Keratinocyte (primary cell): ENCODE measurements around the gene TMEM134. TPM values are rescaled to one million over a fixed set of nuclear protein-coding genes. Genes with fewer than 3 reads are reported as not detected.

ENCODE experiments used
- DNase-seq: peaks from one replicate; pipeline ENCODE4 v3.0.0-alpha.2; 2011; ENCODE audit warnings: low read depth, missing footprints, low spot score
- FAIRE-seq: peaks from 2 replicates; lab custom pipeline; 2011; peaks lifted over from hg19 to GRCh38; lab: Jason Lieb, UNC
- H2AFZ ChIP-seq: 2 replicates; pipeline ENCODE4 v1.6.0; 2012; ENCODE audit warnings: low read length, control low read depth, inconsistent platforms; ENCODE audit not compliant: control insufficient read depth
- H3K27ac ChIP-seq: 2 replicates; pipeline ENCODE4 v1.5.1; 2011; ENCODE audit warnings: low read length; ENCODE audit not compliant: control insufficient read depth, insufficient read depth
- H3K27me3 ChIP-seq: 3 replicates; pipeline ENCODE4 v1.6.0; 2011; ENCODE audit warnings: low read length; ENCODE audit not compliant: control insufficient read depth, insufficient read depth; ENCODE audit errors: extremely low read depth
- H3K36me3 ChIP-seq, 2 experiments: 2 replicates in 1 of 2; 3 replicates in 1 of 2; pipeline ENCODE4 v1.5.1; 2011; ENCODE audit warnings: low read length in 2 of 2, mild to moderate bottlenecking in 1 of 2; ENCODE audit not compliant: control insufficient read depth in 2 of 2, insufficient read depth in 2 of 2; ENCODE audit errors: extremely low read depth in 1 of 2
- H3K4me1 ChIP-seq: 3 replicates; pipeline ENCODE4 v1.5.1; 2011; ENCODE audit warnings: low read length; ENCODE audit not compliant: control insufficient read depth, insufficient read depth; ENCODE audit errors: extremely low read depth
- H3K4me2 ChIP-seq: 3 replicates; pipeline ENCODE4 v1.6.0; 2011; ENCODE audit warnings: low read depth, low read length; ENCODE audit not compliant: control insufficient read depth, insufficient read depth; ENCODE audit errors: extremely low read depth
- H3K4me3 ChIP-seq, 3 experiments: fragments of 200-600 bp in 1 of 3; sonication (generic) in 1 of 3; 2 replicates in 2 of 3; 3 replicates in 1 of 3; pipeline ENCODE4 v1.5.1; 2011 to 2016; ENCODE audit warnings: low read length in 3 of 3, mild to moderate bottlenecking in 3 of 3, control low read depth in 2 of 3, inconsistent platforms in 1 of 3, low read depth in 1 of 3, mixed read lengths in 1 of 3, mixed run types in 1 of 3, moderate library complexity in 1 of 3; ENCODE audit not compliant: control insufficient read depth in 2 of 3, insufficient read depth in 2 of 3; ENCODE audit errors: extremely low read depth in 1 of 3
- H3K79me2 ChIP-seq: 2 replicates; pipeline ENCODE4 v1.6.0; 2012; ENCODE audit warnings: low read length; ENCODE audit not compliant: control insufficient read depth, insufficient read depth
- H3K9ac ChIP-seq: 3 replicates; pipeline ENCODE4 v1.6.0; 2011; ENCODE audit warnings: low read length; ENCODE audit not compliant: control insufficient read depth, insufficient read depth; ENCODE audit errors: extremely low read depth
- H3K9me1 ChIP-seq: 3 replicates; pipeline ENCODE4 v1.6.0; 2011; ENCODE audit warnings: low read length; ENCODE audit not compliant: control insufficient read depth, insufficient read depth; ENCODE audit errors: extremely low read depth
- H3K9me3 ChIP-seq: 2 replicates; pipeline ENCODE4 v1.5.1; 2012; ENCODE audit warnings: low read depth, low read length; ENCODE audit not compliant: control insufficient read depth
- H4K20me1 ChIP-seq: 3 replicates; pipeline ENCODE4 v1.6.0; 2011; ENCODE audit warnings: low read length; ENCODE audit not compliant: control insufficient read depth, insufficient read depth; ENCODE audit errors: extremely low read depth
- EZH2 ChIP-seq: IDR thresholded peaks from one replicate; pipeline ENCODE4 v1.6.1; 2012; ENCODE audit warnings: inconsistent platforms, mild to moderate bottlenecking, low read length, moderate library complexity
- dilution Hi-C: fragments of 300-500 bp; cut with MboI; formaldehyde crosslinking; loops from one replicate; pipeline ENCODE4 v1.7.0; 2020; ENCODE audit warnings: low sequenced_read_pairs; ENCODE audit not compliant: extremely low pct_ligation_motif_present
- polyA plus RNA-seq, 5 experiments: library from polyadenylated mRNA; depleted of rRNA in 3 of 5; stranded (reverse) in 3 of 5; stranded (forward) in 1 of 5; unstranded in 1 of 5; fragments of >200 nt; gene quantifications; 1 replicate in 1 of 5; 2 replicates in 3 of 5; 3 replicates in 1 of 5; pipeline versions ENCODE4 v1.2.1 to v1.2.3, GENCODE V29; 2011 to 2012; ENCODE audit warnings: missing spikeins in 2 of 5, low read depth in 1 of 5, low replicate concordance in 1 of 5
- TF ChIP-seq, protein P1 (sequence below), 3 experiments: IDR thresholded peaks in 1 of 3; conservative IDR thresholded peaks in 1 of 3; optimal IDR thresholded peaks in 1 of 3; 2 replicates in 2 of 3; 3 replicates in 1 of 3; pipeline versions ENCODE3 to v1.5.1; 2011; ENCODE audit warnings: low read length in 3 of 3, mild to moderate bottlenecking in 3 of 3, moderate library complexity in 2 of 3, control low read depth in 1 of 3, inconsistent platforms in 1 of 3; ENCODE audit not compliant: insufficient read depth in 2 of 3; ENCODE audit errors: extremely low read depth in 1 of 3

Gene TMEM134
- polyA plus RNA-seq, 1 donor (not counting 4 experiments of a cell fraction or from before 2014, with no cell fraction given) = 24.7 TPM

DNA sequence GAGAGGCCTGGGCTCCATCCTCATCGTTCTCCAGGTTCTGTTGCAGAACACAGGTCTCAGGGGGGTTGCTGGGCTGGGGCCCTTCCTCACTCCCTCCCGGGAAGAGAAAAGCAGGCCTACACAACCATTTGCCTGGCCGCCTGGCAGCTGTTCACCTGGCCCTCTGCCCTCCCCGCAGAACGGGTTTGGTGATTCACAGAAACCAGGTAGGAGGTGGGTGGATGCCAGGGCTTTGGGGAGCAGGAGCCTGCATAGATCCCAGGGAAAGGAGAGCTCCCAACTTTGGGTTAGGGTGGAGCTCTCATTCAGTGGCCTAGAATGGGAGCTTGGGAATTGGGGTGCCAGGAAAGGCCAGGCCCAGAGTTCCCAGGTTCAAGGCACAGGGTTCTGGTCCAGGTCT lies 995 bp downstream of the TMEM134 start:
- Histone ChIP-seq H3K36me3 (peaks cover 0 to 5% of the 10 kb centered on the region in 2 experiments), H4K20me1 (no peaks in the 10 kb centered on the region), H3K27me3 (no peaks in the 10 kb centered on the region), H2AFZ (no peak overlapping the region), H3K79me2 (no peaks in the 10 kb centered on the region), H3K27ac (peak overlapping the region; percentile 63), H3K9me1 (no peaks in the 10 kb centered on the region), H3K9ac (peak overlapping the region; percentile 68), H3K4me2 (peak overlapping the region; percentile 82), H3K4me1 (peaks cover 23% of the 10 kb centered on the region), H3K4me3 (peak overlapping the region; percentile 63 to 74 (median 74)), H3K9me3 (no peaks in the 10 kb centered on the region)
- TF ChIP-seq EZH2 = no peak
- TF ChIP-seq, protein P1, sequence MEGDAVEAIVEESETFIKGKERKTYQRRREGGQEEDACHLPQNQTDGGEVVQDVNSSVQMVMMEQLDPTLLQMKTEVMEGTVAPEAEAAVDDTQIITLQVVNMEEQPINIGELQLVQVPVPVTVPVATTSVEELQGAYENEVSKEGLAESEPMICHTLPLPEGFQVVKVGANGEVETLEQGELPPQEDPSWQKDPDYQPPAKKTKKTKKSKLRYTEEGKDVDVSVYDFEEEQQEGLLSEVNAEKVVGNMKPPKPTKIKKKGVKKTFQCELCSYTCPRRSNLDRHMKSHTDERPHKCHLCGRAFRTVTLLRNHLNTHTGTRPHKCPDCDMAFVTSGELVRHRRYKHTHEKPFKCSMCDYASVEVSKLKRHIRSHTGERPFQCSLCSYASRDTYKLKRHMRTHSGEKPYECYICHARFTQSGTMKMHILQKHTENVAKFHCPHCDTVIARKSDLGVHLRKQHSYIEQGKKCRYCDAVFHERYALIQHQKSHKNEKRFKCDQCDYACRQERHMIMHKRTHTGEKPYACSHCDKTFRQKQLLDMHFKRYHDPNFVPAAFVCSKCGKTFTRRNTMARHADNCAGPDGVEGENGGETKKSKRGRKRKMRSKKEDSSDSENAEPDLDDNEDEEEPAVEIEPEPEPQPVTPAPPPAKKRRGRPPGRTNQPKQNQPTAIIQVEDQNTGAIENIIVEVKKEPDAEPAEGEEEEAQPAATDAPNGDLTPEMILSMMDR (optimal IDR thresholded peaks at IDR 0.05 in 1 of 3, IDR thresholded peaks at IDR 0.05 in 1 of 3, conservative IDR thresholded peaks at IDR 0.05 in 1 of 3; ENCODE audit: extremely low read depth in 1 of 3, insufficient read depth in 2 of 3, low read length in 3 of 3) = no peak
- no peak for FAIRE-seq
- no peak for DNase-seq
- dilution Hi-C loops = no loop called here

DNA sequence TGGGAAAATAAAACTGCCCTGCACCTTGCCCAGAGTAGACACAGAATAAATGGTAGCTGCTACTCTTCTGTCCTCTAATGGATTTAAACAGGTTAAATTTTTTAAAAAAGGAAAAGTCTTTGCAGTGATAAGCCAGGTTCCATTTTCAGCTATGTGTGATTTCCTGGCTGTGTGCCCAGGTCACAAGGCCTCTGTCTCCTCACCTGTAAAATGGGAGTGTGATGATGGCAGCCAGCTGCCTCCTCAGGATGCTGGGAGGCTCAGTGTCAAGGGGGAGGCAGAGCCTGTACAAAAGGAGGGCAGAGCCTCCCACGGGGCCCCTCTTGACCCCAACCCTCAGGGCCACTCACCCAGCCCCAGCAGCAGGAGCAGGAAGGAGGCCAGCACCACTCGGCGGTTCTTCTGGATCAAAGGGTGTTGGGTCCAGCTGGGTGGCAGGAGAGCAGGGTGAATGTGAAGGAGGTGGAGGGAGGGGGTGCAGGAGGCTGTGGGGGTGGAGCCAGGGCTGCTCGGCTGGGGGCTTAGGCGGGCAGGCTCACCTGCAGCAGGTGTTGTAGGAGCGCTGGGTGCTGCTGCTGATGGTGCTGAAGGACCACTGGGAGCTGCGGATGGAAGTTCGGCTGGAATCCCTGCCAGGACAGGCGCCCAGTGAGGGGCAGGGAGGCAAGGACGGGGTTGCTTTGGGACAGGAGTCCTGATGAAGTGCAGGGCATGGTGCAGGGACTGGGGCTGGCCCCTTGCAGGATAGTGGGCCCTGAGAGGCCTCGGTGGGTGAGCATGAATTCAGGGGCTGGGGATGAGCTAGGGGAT lies 1.9 kb downstream of the TMEM134 start:
- dilution Hi-C loops = no loop called here

More for the DNA sequence above, 1.9 kb downstream of the TMEM134 start:
- no peaks in the 10 kb centered on the region for H3K79me2 ChIP-seq
- H3K4me2 ChIP-seq = peak overlapping the region; percentile 82
- H3K36me3 ChIP-seq = peaks cover 0 to 5% of the 10 kb centered on the region in 2 experiments
- FAIRE-seq (no peak), DNase-seq (no peak)
- no peaks in the 10 kb centered on the region for H3K27me3 ChIP-seq
- H3K9me3 ChIP-seq = no peaks in the 10 kb centered on the region
- TF ChIP-seq, protein P1 (optimal IDR thresholded peaks at IDR 0.05 in 1 of 3, IDR thresholded peaks at IDR 0.05 in 1 of 3, conservative IDR thresholded peaks at IDR 0.05 in 1 of 3; ENCODE audit: extremely low read depth in 1 of 3, insufficient read depth in 2 of 3, low read length in 3 of 3) = no peak
- TF ChIP-seq EZH2 = no peak
- H3K4me3 ChIP-seq = peak overlapping the region; percentile 40 to 74 (median 74)
- H2AFZ ChIP-seq = no peak overlapping the region
- peak overlapping the region; percentile 63 for H3K27ac ChIP-seq
- no peaks in the 10 kb centered on the region for H4K20me1 ChIP-seq
- no peaks in the 10 kb centered on the region for H3K9me1 ChIP-seq
- peak overlapping the region; percentile 68 for H3K9ac ChIP-seq
- peaks cover 23% of the 10 kb centered on the region for H3K4me1 ChIP-seq
